DOHH2 (cell line): ENCODE results near the gene JUND.

ENCODE experiments used
- H3F3A ChIP-seq: fragments of 200-600 bp; sonication (generic), shearing (Covaris generic); 2 replicates; pipeline ENCODE4 v1.6.0; 2016; ENCODE audit warnings: antibody characterized with exemption, mild to moderate bottlenecking; ENCODE audit not compliant: control insufficient read depth, insufficient read depth
- H3K27ac ChIP-seq: fragments of 200-600 bp; sonication (generic); 2 replicates; pipeline ENCODE4 v1.5.1; 2014; ENCODE audit warnings: low read depth, mild to moderate bottlenecking, low read length, moderate library complexity
- H3K27me3 ChIP-seq: fragments of 200-600 bp; sonication (generic); 2 replicates; pipeline ENCODE4 v1.6.1; 2014; ENCODE audit warnings: mild to moderate bottlenecking, low read length, mixed read lengths; ENCODE audit not compliant: control insufficient read depth
- H3K36me3 ChIP-seq: fragments of 200-600 bp; sonication (generic); 2 replicates; pipeline ENCODE4 v1.6.1; 2014; ENCODE audit warnings: mild to moderate bottlenecking, low read length, moderate library complexity, mixed read lengths; ENCODE audit not compliant: control insufficient read depth
- H3K4me1 ChIP-seq: fragments of 200-600 bp; sonication (generic); 2 replicates; pipeline ENCODE4 v1.6.1; 2014; ENCODE audit warnings: mild to moderate bottlenecking, low read length, mixed read lengths; ENCODE audit not compliant: control insufficient read depth
- H3K4me2 ChIP-seq: fragments of 200-600 bp; sonication (generic); 2 replicates; pipeline ENCODE4 v1.6.0; 2014; ENCODE audit warnings: mild to moderate bottlenecking, low read length, moderate library complexity
- H3K4me3 ChIP-seq: fragments of 200-600 bp; sonication (generic); 2 replicates; pipeline ENCODE4 v1.5.1; 2014; ENCODE audit warnings: mild to moderate bottlenecking, low read length, mixed read lengths
- H3K79me2 ChIP-seq: fragments of 200-600 bp; sonication (generic); 2 replicates; pipeline ENCODE4 v1.6.1; 2014; ENCODE audit warnings: mild to moderate bottlenecking, low read length, mixed read lengths; ENCODE audit not compliant: control insufficient read depth
- H3K9me2 ChIP-seq: fragments of 200-600 bp; sonication (generic); replicated peaks from 2 replicates; pipeline ENCODE4 v1.6.1; 2014; ENCODE audit warnings: mild to moderate bottlenecking, low read length, mixed read lengths; ENCODE audit not compliant: control insufficient read depth
- H3K9me3 ChIP-seq: fragments of 200-600 bp; sonication (generic); 2 replicates; pipeline ENCODE4 v1.6.1; 2014; ENCODE audit warnings: antibody characterized with exemption, low read length, mixed read lengths; ENCODE audit not compliant: control insufficient read depth, insufficient read depth
- H4K20me1 ChIP-seq: fragments of 200-600 bp; sonication (generic); 2 replicates; pipeline ENCODE4 v1.6.0; 2014; ENCODE audit warnings: low read depth, mild to moderate bottlenecking, antibody characterized with exemption, low read length, moderate library complexity; ENCODE audit not compliant: control insufficient read depth, insufficient read depth
- CTCF ChIP-seq: fragments of 200-600 bp; sonication (generic); IDR thresholded peaks from one replicate; pipeline ENCODE4 v1.5.1; 2014; ENCODE audit warnings: antibody characterized with exemption, mild to moderate bottlenecking, low read depth, low read length; ENCODE audit not compliant: poor library complexity, severe bottlenecking
- EZH2phosphoT487 ChIP-seq: fragments of 200-600 bp; sonication (generic); IDR thresholded peaks from 2 replicates; pipeline ENCODE4 v1.6.1; 2017; ENCODE audit warnings: borderline replicate concordance, mild to moderate bottlenecking, antibody characterized with exemption, low read length, moderate library complexity, mixed read lengths

Gene JUND

GRCh38 chr19:18252370-18252717 is 29.1 kb downstream of the JUND start:
- Histone ChIP-seq H3K9me2 (no peaks in the 10 kb centered on the region), H3K79me2 (no peaks in the 10 kb centered on the region), H3K36me3 (no peaks in the 10 kb centered on the region), H3K27ac (no peak overlapping the region), H3K4me1 (peaks cover 22% of the 10 kb centered on the region), H3K27me3 (peaks cover 20% of the 10 kb centered on the region), H3F3A (0 out of 2 replicates have a peak, but pooled peaks cover 4% of the 10 kb centered on the region), H3K9me3 (peaks cover 5% of the 10 kb centered on the region; the same call in 1 of the 2 replicates), H3K4me2 (no peak overlapping the region), H3K4me3 (no peak overlapping the region), H4K20me1 (no peaks in the 10 kb centered on the region)
- no peak for TF ChIP-seq CTCF
- no peak for TF ChIP-seq EZH2phosphoT487

GRCh38 chr19:18251587-18252369 is 29.6 kb downstream of the JUND start:
- Histone ChIP-seq H4K20me1 (no peaks in the 10 kb centered on the region), H3K36me3 (no peaks in the 10 kb centered on the region), H3K9me3 (peaks cover 5% of the 10 kb centered on the region; the same call in 1 of the 2 replicates), H3F3A (0 out of 2 replicates have a peak, but pooled peaks cover 4% of the 10 kb centered on the region), H3K79me2 (no peaks in the 10 kb centered on the region), H3K4me2 (no peak overlapping the region), H3K27ac (no peak overlapping the region), H3K4me1 (peaks cover 22% of the 10 kb centered on the region), H3K27me3 (peaks cover 20% of the 10 kb centered on the region), H3K9me2 (no peaks in the 10 kb centered on the region), H3K4me3 (no peak overlapping the region)
- TF ChIP-seq EZH2phosphoT487 (no peak), CTCF (peak; percentile 93)

- no peak overlapping the region for H3K4me2 ChIP-seq
- H3F3A ChIP-seq: no peaks in the 10 kb centered on the region
- H3K4me1 ChIP-seq: peaks cover 15% of the 10 kb centered on the region
- no peak overlapping the region for H3K27ac ChIP-seq
- peaks cover 20% of the 10 kb centered on the region for H3K27me3 ChIP-seq
- no peaks in the 10 kb centered on the region for H3K36me3 ChIP-seq
- H3K9me2 ChIP-seq: no peaks in the 10 kb centered on the region
- no peaks in the 10 kb centered on the region for H4K20me1 ChIP-seq
- no peaks in the 10 kb centered on the region for H3K79me2 ChIP-seq
- no peaks in the 10 kb centered on the region for H3K9me3 ChIP-seq
- H3K4me3 ChIP-seq: no peak overlapping the region
- TF ChIP-seq EZH2phosphoT487: no peak
- no peak for TF ChIP-seq CTCF
These were observed 31.6 kb downstream of the JUND start for GRCh38 chr19:18249834-18250233.
